Keratinocyte (primary cell): ENCODE results near the gene ANKRD13A. TPM values are rescaled to one million over a fixed set of nuclear protein-coding genes. Genes with fewer than 3 reads are reported as not detected.

Experiments
- DNase-seq: peaks from one replicate; pipeline ENCODE4 v3.0.0-alpha.2; 2011; ENCODE audit warnings: low read depth, missing footprints, low spot score
- FAIRE-seq: peaks from 2 replicates; lab custom pipeline; 2011; peaks lifted over from hg19 to GRCh38; lab: Jason Lieb, UNC
- H2AFZ ChIP-seq: 2 replicates; pipeline ENCODE4 v1.6.0; 2012; ENCODE audit warnings: low read length, control low read depth, inconsistent platforms; ENCODE audit not compliant: control insufficient read depth
- H3K27ac ChIP-seq: 2 replicates; pipeline ENCODE4 v1.5.1; 2011; ENCODE audit warnings: low read length; ENCODE audit not compliant: control insufficient read depth, insufficient read depth
- H3K27me3 ChIP-seq: 3 replicates; pipeline ENCODE4 v1.6.0; 2011; ENCODE audit warnings: low read length; ENCODE audit not compliant: control insufficient read depth, insufficient read depth; ENCODE audit errors: extremely low read depth
- H3K36me3 ChIP-seq, 2 experiments: 2 replicates in 1 of 2; 3 replicates in 1 of 2; pipeline ENCODE4 v1.5.1; 2011; ENCODE audit warnings: low read length in 2 of 2, mild to moderate bottlenecking in 1 of 2; ENCODE audit not compliant: control insufficient read depth in 2 of 2, insufficient read depth in 2 of 2; ENCODE audit errors: extremely low read depth in 1 of 2
- H3K4me1 ChIP-seq: 3 replicates; pipeline ENCODE4 v1.5.1; 2011; ENCODE audit warnings: low read length; ENCODE audit not compliant: control insufficient read depth, insufficient read depth; ENCODE audit errors: extremely low read depth
- H3K4me2 ChIP-seq: 3 replicates; pipeline ENCODE4 v1.6.0; 2011; ENCODE audit warnings: low read depth, low read length; ENCODE audit not compliant: control insufficient read depth, insufficient read depth; ENCODE audit errors: extremely low read depth
- H3K4me3 ChIP-seq, 3 experiments: fragments of 200-600 bp in 1 of 3; sonication (generic) in 1 of 3; 2 replicates in 2 of 3; 3 replicates in 1 of 3; pipeline ENCODE4 v1.5.1; 2011 to 2016; ENCODE audit warnings: low read length in 3 of 3, mild to moderate bottlenecking in 3 of 3, control low read depth in 2 of 3, inconsistent platforms in 1 of 3, low read depth in 1 of 3, mixed read lengths in 1 of 3, mixed run types in 1 of 3, moderate library complexity in 1 of 3; ENCODE audit not compliant: control insufficient read depth in 2 of 3, insufficient read depth in 2 of 3; ENCODE audit errors: extremely low read depth in 1 of 3
- H3K79me2 ChIP-seq: 2 replicates; pipeline ENCODE4 v1.6.0; 2012; ENCODE audit warnings: low read length; ENCODE audit not compliant: control insufficient read depth, insufficient read depth
- H3K9ac ChIP-seq: 3 replicates; pipeline ENCODE4 v1.6.0; 2011; ENCODE audit warnings: low read length; ENCODE audit not compliant: control insufficient read depth, insufficient read depth; ENCODE audit errors: extremely low read depth
- H3K9me1 ChIP-seq: 3 replicates; pipeline ENCODE4 v1.6.0; 2011; ENCODE audit warnings: low read length; ENCODE audit not compliant: control insufficient read depth, insufficient read depth; ENCODE audit errors: extremely low read depth
- H3K9me3 ChIP-seq: 2 replicates; pipeline ENCODE4 v1.5.1; 2012; ENCODE audit warnings: low read depth, low read length; ENCODE audit not compliant: control insufficient read depth
- H4K20me1 ChIP-seq: 3 replicates; pipeline ENCODE4 v1.6.0; 2011; ENCODE audit warnings: low read length; ENCODE audit not compliant: control insufficient read depth, insufficient read depth; ENCODE audit errors: extremely low read depth
- EZH2 ChIP-seq: IDR thresholded peaks from one replicate; pipeline ENCODE4 v1.6.1; 2012; ENCODE audit warnings: inconsistent platforms, mild to moderate bottlenecking, low read length, moderate library complexity
- dilution Hi-C: fragments of 300-500 bp; cut with MboI; formaldehyde crosslinking; loops from one replicate; pipeline ENCODE4 v1.7.0; 2020; ENCODE audit warnings: low sequenced_read_pairs; ENCODE audit not compliant: extremely low pct_ligation_motif_present
- polyA plus RNA-seq, 5 experiments: library from polyadenylated mRNA; depleted of rRNA in 3 of 5; stranded (reverse) in 3 of 5; stranded (forward) in 1 of 5; unstranded in 1 of 5; fragments of >200 nt; gene quantifications; 1 replicate in 1 of 5; 2 replicates in 3 of 5; 3 replicates in 1 of 5; pipeline versions ENCODE4 v1.2.1 to v1.2.3, GENCODE V29; 2011 to 2012; ENCODE audit warnings: missing spikeins in 2 of 5, low read depth in 1 of 5, low replicate concordance in 1 of 5
- TF ChIP-seq, protein P1 (sequence below), 3 experiments: IDR thresholded peaks in 1 of 3; conservative IDR thresholded peaks in 1 of 3; optimal IDR thresholded peaks in 1 of 3; 2 replicates in 2 of 3; 3 replicates in 1 of 3; pipeline versions ENCODE3 to v1.5.1; 2011; ENCODE audit warnings: low read length in 3 of 3, mild to moderate bottlenecking in 3 of 3, moderate library complexity in 2 of 3, control low read depth in 1 of 3, inconsistent platforms in 1 of 3; ENCODE audit not compliant: insufficient read depth in 2 of 3; ENCODE audit errors: extremely low read depth in 1 of 3

ANKRD13A gene
- polyA plus RNA-seq, 1 donor (not counting 4 experiments of a cell fraction or from before 2014, with no cell fraction given): 73.1 TPM

DNA sequence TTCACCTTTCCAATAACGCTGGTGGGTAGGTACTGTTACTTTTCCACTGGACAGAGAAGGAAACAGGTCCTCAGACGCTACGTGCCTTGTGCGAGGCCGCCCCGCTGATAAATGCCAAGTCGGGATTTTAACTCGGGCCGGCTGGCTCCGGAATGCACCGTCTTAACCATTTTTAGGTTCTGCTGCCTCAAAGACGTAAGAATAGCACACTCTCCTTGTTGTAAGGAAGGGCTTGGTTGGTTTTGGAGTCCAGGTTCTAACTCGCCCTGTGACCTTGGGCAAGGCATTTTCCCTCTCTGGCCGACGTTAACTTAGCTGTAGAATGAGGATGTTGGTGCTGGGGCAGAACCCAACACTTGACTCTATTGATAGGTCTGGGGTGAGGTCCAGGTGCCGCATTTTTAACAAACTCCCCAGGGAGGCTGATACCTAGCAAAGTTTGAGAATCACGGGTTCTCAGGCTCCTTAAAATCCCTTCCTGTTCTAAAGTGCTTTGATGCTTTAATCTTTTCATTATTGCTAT, 814 bp downstream of the ANKRD13A start:
- Histone ChIP-seq H3K9ac (peak overlapping the region; percentile 97), H3K9me1 (no peaks in the 10 kb centered on the region), H3K9me3 (no peaks in the 10 kb centered on the region), H2AFZ (peak overlapping the region; percentile 32), H3K79me2 (peaks cover 42% of the 10 kb centered on the region), H3K4me1 (peaks cover 38% of the 10 kb centered on the region), H3K4me2 (peak overlapping the region; percentile 93), H3K27me3 (no peaks in the 10 kb centered on the region), H3K36me3 (peaks cover 0 to 4% of the 10 kb centered on the region in 2 experiments), H3K27ac (peak overlapping the region; percentile 96), H4K20me1 (no peaks in the 10 kb centered on the region), H3K4me3 (peak overlapping the region; percentile 71 to 85 (median 79))
- dilution Hi-C loops: no loop called here
- no peak for FAIRE-seq
- no peak for DNase-seq
- TF ChIP-seq, protein P1, sequence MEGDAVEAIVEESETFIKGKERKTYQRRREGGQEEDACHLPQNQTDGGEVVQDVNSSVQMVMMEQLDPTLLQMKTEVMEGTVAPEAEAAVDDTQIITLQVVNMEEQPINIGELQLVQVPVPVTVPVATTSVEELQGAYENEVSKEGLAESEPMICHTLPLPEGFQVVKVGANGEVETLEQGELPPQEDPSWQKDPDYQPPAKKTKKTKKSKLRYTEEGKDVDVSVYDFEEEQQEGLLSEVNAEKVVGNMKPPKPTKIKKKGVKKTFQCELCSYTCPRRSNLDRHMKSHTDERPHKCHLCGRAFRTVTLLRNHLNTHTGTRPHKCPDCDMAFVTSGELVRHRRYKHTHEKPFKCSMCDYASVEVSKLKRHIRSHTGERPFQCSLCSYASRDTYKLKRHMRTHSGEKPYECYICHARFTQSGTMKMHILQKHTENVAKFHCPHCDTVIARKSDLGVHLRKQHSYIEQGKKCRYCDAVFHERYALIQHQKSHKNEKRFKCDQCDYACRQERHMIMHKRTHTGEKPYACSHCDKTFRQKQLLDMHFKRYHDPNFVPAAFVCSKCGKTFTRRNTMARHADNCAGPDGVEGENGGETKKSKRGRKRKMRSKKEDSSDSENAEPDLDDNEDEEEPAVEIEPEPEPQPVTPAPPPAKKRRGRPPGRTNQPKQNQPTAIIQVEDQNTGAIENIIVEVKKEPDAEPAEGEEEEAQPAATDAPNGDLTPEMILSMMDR (optimal IDR thresholded peaks at IDR 0.05 in 1 of 3, IDR thresholded peaks at IDR 0.05 in 1 of 3, conservative IDR thresholded peaks at IDR 0.05 in 1 of 3; ENCODE audit: extremely low read depth in 1 of 3, insufficient read depth in 2 of 3, low read length in 3 of 3): no peak
- TF ChIP-seq EZH2: no peak

DNA sequence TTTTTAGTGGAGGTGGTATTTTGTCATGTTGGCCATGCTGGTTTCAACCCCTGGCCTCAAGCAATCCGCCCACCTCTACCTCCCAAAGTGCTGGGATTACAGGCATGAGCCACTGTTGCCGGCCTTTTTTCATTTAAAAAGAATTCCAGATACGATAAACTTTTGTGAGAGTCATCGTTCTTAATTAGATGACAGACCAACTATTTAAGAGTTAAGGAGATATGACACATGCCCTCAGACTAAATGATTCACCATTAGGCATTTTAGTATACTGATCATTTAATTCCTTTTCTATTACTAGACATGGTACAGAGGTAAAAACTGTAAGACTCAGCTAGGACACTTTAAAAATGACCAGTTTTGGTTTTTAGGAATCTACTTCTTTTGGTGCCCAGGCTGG, 2.4 kb downstream of the ANKRD13A start:
- no peaks in the 10 kb centered on the region for H3K9me1 ChIP-seq
- H3K4me1 ChIP-seq: peaks cover 29% of the 10 kb centered on the region
- H3K27me3 ChIP-seq: no peaks in the 10 kb centered on the region
- DNase-seq (no peak), FAIRE-seq (no peak)
- no peaks in the 10 kb centered on the region for H4K20me1 ChIP-seq
- H3K79me2 ChIP-seq: peaks cover 44% of the 10 kb centered on the region
- H3K4me2 ChIP-seq: peak overlapping the region; percentile 85
- H3K9me3 ChIP-seq: no peaks in the 10 kb centered on the region
- peak overlapping the region; percentile 88 for H3K27ac ChIP-seq
- H3K36me3 ChIP-seq: peaks cover 0 to 4% of the 10 kb centered on the region in 2 experiments
- peak overlapping the region; percentile 61 for H3K9ac ChIP-seq
- H3K4me3 ChIP-seq: peak overlapping the region; percentile 8 to 47 (median 43)
- dilution Hi-C loops: no loop called here
- TF ChIP-seq, protein P1 (optimal IDR thresholded peaks at IDR 0.05 in 1 of 3, IDR thresholded peaks at IDR 0.05 in 1 of 3, conservative IDR thresholded peaks at IDR 0.05 in 1 of 3; ENCODE audit: extremely low read depth in 1 of 3, insufficient read depth in 2 of 3, low read length in 3 of 3): no peak
- no peak for TF ChIP-seq EZH2
- H2AFZ ChIP-seq: no peak overlapping the region
